ENCODE measurements around the gene PRM2.

Gene PRM2

GRCh38 chr16:11289202-11289601 lies 12.9 kb upstream of the PRM2 start:
- no peak for TF ChIP-seq CTCF (IDR thresholded peaks at IDR 0.05)

GRCh38 chr16:11285842-11286241 lies 9.6 kb upstream of the PRM2 start:
- TF ChIP-seq CTCF (IDR thresholded peaks at IDR 0.05), result no peak

GRCh38 chr16:11283820-11284248 lies 7.6 kb upstream of the PRM2 start:
- no peak for TF ChIP-seq CTCF (IDR thresholded peaks at IDR 0.05)

GRCh38 chr16:11280616-11281522 lies 4.6 kb upstream of the PRM2 start, which contains the start of gene PRM1:
TSS of gene PRM1 (minus strand) at chr16:11281330. CDS start at chr16:11281238, 92 bp downstream.
- TF ChIP-seq CTCF (IDR thresholded peaks at IDR 0.05), result no peak

- TF ChIP-seq CTCF (IDR thresholded peaks at IDR 0.05), result no peak
Measured at GRCh38 chr16:11278681-11279628, 2.7 kb upstream of the PRM2 start.

- TF ChIP-seq CTCF (IDR thresholded peaks at IDR 0.05), result no peak
Measured at GRCh38 chr16:11277607-11278337, 1.5 kb upstream of the PRM2 start.

Data from LNCAP (cell line).